Neural cell (in vitro differentiated cells): ENCODE measurements around the gene ARL4A. TPM values are rescaled to one million over a fixed set of nuclear protein-coding genes. Genes with fewer than 3 reads are reported as not detected.

Experiments used
- H2AFZ ChIP-seq: fragments of 200-600, 300-800 bp; sonication (generic), shearing (Covaris generic); 2 replicates; pipeline ENCODE4 v1.6.0; 2014; ENCODE audit warnings: low read depth, mild to moderate bottlenecking, antibody characterized with exemption, low read length, moderate library complexity
- H3F3A ChIP-seq: fragments of 200-600 bp; shearing (Covaris generic); 2 replicates; pipeline ENCODE4 v1.6.1; 2016; ENCODE audit warnings: mild to moderate bottlenecking, moderate library complexity, mixed read lengths, antibody characterized with exemption, low read length; ENCODE audit not compliant: insufficient read depth, poor library complexity, severe bottlenecking
- H3K27ac ChIP-seq: fragments of 200-600, 300-800 bp; sonication (generic), shearing (Covaris generic); 2 replicates; pipeline ENCODE4 v1.5.1; 2014; ENCODE audit warnings: mild to moderate bottlenecking, low read length, moderate library complexity
- H3K27me3 ChIP-seq: fragments of 300-800, 200-600 bp; sonication (generic), shearing (Covaris generic); 2 replicates; pipeline ENCODE4 v1.6.0; 2014; ENCODE audit warnings: mild to moderate bottlenecking, low read depth, low read length, moderate library complexity; ENCODE audit not compliant: insufficient read depth
- H3K36me3 ChIP-seq: fragments of 300-800, 200-600 bp; sonication (generic), shearing (Covaris generic); 2 replicates; pipeline ENCODE4 v1.5.1; 2014; ENCODE audit warnings: mild to moderate bottlenecking, antibody characterized with exemption, low read length, moderate library complexity; ENCODE audit not compliant: insufficient read depth
- H3K4me2 ChIP-seq: fragments of 300-800, 200-600 bp; sonication (generic), shearing (Covaris generic); 2 replicates; pipeline ENCODE4 v1.6.0; 2014; ENCODE audit warnings: mild to moderate bottlenecking, low read length
- H3K4me3 ChIP-seq: fragments of 300-800, 200-600 bp; sonication (generic), shearing (Covaris generic); 2 replicates; pipeline ENCODE4 v1.5.1; 2014; ENCODE audit warnings: mild to moderate bottlenecking, low read length, moderate library complexity
- H3K79me2 ChIP-seq: fragments of 200-600 bp; shearing (Covaris generic); replicated peaks from 2 replicates; pipeline ENCODE4 v1.6.0; 2014; ENCODE audit warnings: mild to moderate bottlenecking, low read length, moderate library complexity; ENCODE audit not compliant: insufficient read depth
- H3K9ac ChIP-seq: fragments of 300-800, 200-600 bp; sonication (generic), shearing (Covaris generic); 2 replicates; pipeline ENCODE4 v1.6.1; 2016; ENCODE audit warnings: mild to moderate bottlenecking, low read length, mixed read lengths
- H3K9me2 ChIP-seq: fragments of 200-600 bp; shearing (Covaris generic); 2 replicates; pipeline ENCODE4 v1.6.1; 2016; ENCODE audit warnings: mild to moderate bottlenecking, low read length, mixed read lengths; ENCODE audit not compliant: insufficient read depth
- H3K9me3 ChIP-seq: fragments of 200-600, 300-800 bp; sonication (generic), shearing (Covaris generic); 2 replicates; pipeline ENCODE4 v1.6.1; 2016; ENCODE audit warnings: mild to moderate bottlenecking, mixed run types, low read length, moderate library complexity, mixed read lengths
- H4K20me1 ChIP-seq: fragments of 200-600 bp; shearing (Covaris generic); 2 replicates; pipeline ENCODE4 v1.6.1; 2016; ENCODE audit warnings: mild to moderate bottlenecking, mixed run types; ENCODE audit not compliant: insufficient read depth
- CTCF ChIP-seq: fragments of 450-650 bp; IDR thresholded peaks from 2 replicates; pipeline ENCODE4 v1.5.1; 2014; ENCODE audit warnings: antibody characterized with exemption, mild to moderate bottlenecking, moderate library complexity; ENCODE audit not compliant: poor library complexity, severe bottlenecking
- EP300 ChIP-seq: fragments of 450-650 bp; conservative IDR thresholded peaks from 2 replicates; pipeline ENCODE4 v1.6.1; 2014; ENCODE audit warnings: antibody characterized with exemption, mild to moderate bottlenecking, moderate library complexity; ENCODE audit not compliant: poor library complexity, severe bottlenecking
- EZH2 ChIP-seq: fragments of 200-600, 300-800 bp; shearing (Covaris generic), sonication (generic); IDR thresholded peaks from 2 replicates; pipeline ENCODE4 v1.6.1; 2014; ENCODE audit warnings: antibody characterized with exemption, low read length, borderline replicate concordance, mild to moderate bottlenecking; ENCODE audit not compliant: insufficient read depth, poor library complexity, severe bottlenecking
- MXI1 ChIP-seq: fragments of 450-650 bp; conservative IDR thresholded peaks from 2 replicates; pipeline ENCODE4 v1.6.1; 2014; ENCODE audit warnings: antibody characterized with exemption, mild to moderate bottlenecking; ENCODE audit not compliant: poor library complexity, severe bottlenecking
- POLR2AphosphoS5 ChIP-seq: IDR thresholded peaks from 2 replicates; pipeline ENCODE4 v1.6.1; 2012
- RAD21 ChIP-seq: fragments of 450-650 bp; conservative IDR thresholded peaks from 2 replicates; pipeline ENCODE4 v1.6.1; 2014; ENCODE audit warnings: antibody characterized with exemption, mild to moderate bottlenecking, moderate library complexity
- REST ChIP-seq: IDR thresholded peaks from 2 replicates; pipeline ENCODE4 v1.6.1; 2012; ENCODE audit warnings: borderline replicate concordance
- SMC3 ChIP-seq: fragments of 450-650 bp; conservative IDR thresholded peaks from 2 replicates; pipeline ENCODE4 v1.6.1; 2014; ENCODE audit warnings: antibody characterized with exemption, mild to moderate bottlenecking, moderate library complexity; ENCODE audit not compliant: poor library complexity
- TAF1 ChIP-seq: IDR thresholded peaks from 2 replicates; pipeline ENCODE4 v1.6.1; 2012; ENCODE audit warnings: low read depth
- polyA plus RNA-seq: library from polyadenylated mRNA; depleted of rRNA; stranded (reverse); fragments of >200 nt; gene quantifications from 2 replicates; pipeline ENCODE4 v1.2.3, GENCODE V29; 2014

The ARL4A gene
- polyA plus RNA-seq, 1 donor from 2014 or later, result 10.9 TPM

- Histone ChIP-seq H3K79me2 (no peaks in the 10 kb centered on the region), H2AFZ (no peak overlapping the region), H3K4me3 (no peak overlapping the region), H3K9me3 (no peaks in the 10 kb centered on the region), H3K9me2 (no peaks in the 10 kb centered on the region), H3K9ac (no peak overlapping the region), H3K36me3 (no peaks in the 10 kb centered on the region), H4K20me1 (no peaks in the 10 kb centered on the region), H3F3A (no peaks in the 10 kb centered on the region), H3K4me2 (no peak overlapping the region), H3K27ac (no peak overlapping the region), H3K27me3 (no peaks in the 10 kb centered on the region)
- TF ChIP-seq SMC3 (no peak), CTCF (no peak), RAD21 (no peak), MXI1 (no peak), EP300 (no peak), POLR2AphosphoS5 (no peak), REST (no peak), EZH2 (no peak), TAF1 (no peak)
Measured at GRCh38 chr7:12737373-12737772, 49.9 kb downstream of the ARL4A start.

GRCh38 chr7:12737836-12738235, 50.4 kb downstream of the ARL4A start:
- Histone ChIP-seq H3K9me3 (no peaks in the 10 kb centered on the region), H3K36me3 (no peaks in the 10 kb centered on the region), H3K79me2 (no peaks in the 10 kb centered on the region), H3K4me2 (no peak overlapping the region), H3K9me2 (no peaks in the 10 kb centered on the region), H3K9ac (no peak overlapping the region), H2AFZ (no peak overlapping the region), H3K4me3 (no peak overlapping the region), H3K27ac (no peak overlapping the region), H4K20me1 (no peaks in the 10 kb centered on the region), H3F3A (no peaks in the 10 kb centered on the region), H3K27me3 (no peaks in the 10 kb centered on the region)
- TF ChIP-seq MXI1, result no peak
- TF ChIP-seq REST, result no peak
- TF ChIP-seq EP300, result no peak
